ENCODE results near the gene PAH. TPM values are rescaled to one million over a fixed set of nuclear protein-coding genes. Genes with fewer than 3 reads are reported as not detected.

Gene PAH
- total RNA-seq, 6 experiments from 2014 or later = not detected

DNA sequence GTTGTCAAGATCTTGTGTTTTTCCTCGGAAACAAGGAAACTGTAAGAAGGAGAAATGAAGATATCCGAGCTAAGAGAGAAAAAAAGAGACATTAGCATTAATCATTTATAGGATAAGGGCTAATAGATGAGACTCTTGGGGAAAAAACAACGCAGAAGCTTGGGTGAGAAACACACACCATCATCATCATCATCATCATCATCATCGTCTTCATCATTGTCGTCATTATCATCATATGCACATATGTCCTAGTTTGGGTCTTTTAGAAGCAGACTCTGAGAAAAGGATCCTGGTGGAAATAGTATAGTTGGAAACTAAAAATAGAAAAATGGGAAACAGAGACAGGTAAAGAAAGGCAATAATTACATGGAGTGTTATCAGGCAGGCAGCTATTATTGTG, 95.9 kb downstream of the PAH start:
- Mint-ChIP-seq H3K9me3 (peaks cover 4% of the 10 kb centered on the region), H3K27me3 (ENCODE audit: insufficient read depth) (peaks cover 1% of the 10 kb centered on the region; the same call in 1 of the 2 replicates), H3K4me3 (no peak overlapping the region), H3K27ac (no peak overlapping the region), H3K4me1 (ENCODE audit: low read depth) (no peaks in the 10 kb centered on the region), H3K36me3 (ENCODE audit: low read depth) (no peaks in the 10 kb centered on the region)
- DNase-seq = no peak
- TF ChIP-seq, protein P1, sequence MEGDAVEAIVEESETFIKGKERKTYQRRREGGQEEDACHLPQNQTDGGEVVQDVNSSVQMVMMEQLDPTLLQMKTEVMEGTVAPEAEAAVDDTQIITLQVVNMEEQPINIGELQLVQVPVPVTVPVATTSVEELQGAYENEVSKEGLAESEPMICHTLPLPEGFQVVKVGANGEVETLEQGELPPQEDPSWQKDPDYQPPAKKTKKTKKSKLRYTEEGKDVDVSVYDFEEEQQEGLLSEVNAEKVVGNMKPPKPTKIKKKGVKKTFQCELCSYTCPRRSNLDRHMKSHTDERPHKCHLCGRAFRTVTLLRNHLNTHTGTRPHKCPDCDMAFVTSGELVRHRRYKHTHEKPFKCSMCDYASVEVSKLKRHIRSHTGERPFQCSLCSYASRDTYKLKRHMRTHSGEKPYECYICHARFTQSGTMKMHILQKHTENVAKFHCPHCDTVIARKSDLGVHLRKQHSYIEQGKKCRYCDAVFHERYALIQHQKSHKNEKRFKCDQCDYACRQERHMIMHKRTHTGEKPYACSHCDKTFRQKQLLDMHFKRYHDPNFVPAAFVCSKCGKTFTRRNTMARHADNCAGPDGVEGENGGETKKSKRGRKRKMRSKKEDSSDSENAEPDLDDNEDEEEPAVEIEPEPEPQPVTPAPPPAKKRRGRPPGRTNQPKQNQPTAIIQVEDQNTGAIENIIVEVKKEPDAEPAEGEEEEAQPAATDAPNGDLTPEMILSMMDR (IDR thresholded peaks at IDR 0.05) = no peak

DNA sequence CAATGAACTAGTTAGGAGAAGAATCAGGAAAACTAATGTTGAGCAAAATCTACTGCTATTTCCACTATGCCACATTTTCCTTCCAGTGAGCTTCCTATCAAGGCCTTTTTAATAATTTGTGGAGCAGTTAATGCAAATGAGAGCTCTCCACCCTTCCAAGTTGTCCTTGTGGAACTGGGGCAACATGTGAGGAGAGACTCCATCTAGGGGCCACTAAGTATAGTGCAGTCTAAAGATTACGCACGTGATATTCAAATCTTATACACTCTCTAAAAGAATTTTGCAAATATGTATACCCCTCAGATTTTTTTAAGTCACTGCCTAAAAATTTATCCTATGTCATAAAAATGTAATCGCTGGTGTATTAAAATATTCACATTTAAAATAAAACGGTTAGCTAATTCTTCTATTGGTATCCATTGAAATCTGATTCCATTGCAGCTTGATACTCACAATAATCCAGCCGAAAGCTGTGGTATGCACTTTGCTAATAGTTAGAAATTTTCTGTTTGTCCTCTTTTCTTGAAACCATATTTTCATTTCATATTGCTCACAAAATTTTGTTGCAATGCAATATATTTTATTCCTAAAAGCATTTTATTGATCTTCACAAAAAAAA, 100.1 kb downstream of the PAH start:
- Mint-ChIP-seq H3K4me1 (ENCODE audit: low read depth) (no peaks in the 10 kb centered on the region), H3K27me3 (ENCODE audit: insufficient read depth) (peaks cover 3% of the 10 kb centered on the region; the same call in 1 of the 2 replicates)
- DNase-seq = peak; percentile 36

DNA sequence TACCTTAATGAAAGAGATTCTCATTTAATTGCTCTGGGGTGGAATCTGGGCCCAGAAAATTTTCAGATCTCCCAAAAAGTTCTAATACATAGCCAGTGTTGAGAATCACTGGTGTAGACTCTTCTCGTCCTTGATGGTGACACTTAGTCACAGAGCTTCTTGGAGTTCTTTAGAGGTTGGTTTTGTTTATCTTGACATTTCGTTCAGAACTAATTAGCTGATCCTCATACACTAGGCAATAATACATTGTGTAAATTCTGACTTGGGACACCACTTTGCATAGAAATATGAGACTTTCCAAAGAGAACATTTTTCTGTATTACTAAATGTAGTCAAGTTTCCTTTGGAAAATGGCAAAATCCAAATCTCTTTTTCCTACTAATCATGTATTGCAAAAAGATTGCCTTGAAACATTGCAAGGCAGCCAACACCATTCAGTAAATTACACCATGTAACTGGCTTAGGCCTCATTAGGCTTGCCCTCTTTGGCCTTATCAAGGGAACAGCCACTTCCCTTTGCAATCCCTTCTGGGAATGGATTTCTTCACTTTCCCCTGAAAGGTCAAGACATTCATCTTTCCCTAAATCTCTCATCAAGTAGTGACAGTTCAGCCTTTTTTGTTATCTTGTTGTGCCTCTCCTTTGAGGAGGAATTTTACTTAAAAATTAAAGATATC, 102.2 kb downstream of the PAH start:
- TF ChIP-seq, protein P1 (IDR thresholded peaks at IDR 0.05) = no peak
- Mint-ChIP-seq H3K27me3 (ENCODE audit: insufficient read depth) (peaks cover 4% of the 10 kb centered on the region; the same call in 1 of the 2 replicates), H3K4me1 (ENCODE audit: low read depth) (no peaks in the 10 kb centered on the region), H3K36me3 (ENCODE audit: low read depth) (no peaks in the 10 kb centered on the region), H3K9me3 (no peaks in the 10 kb centered on the region), H3K27ac (no peak overlapping the region), H3K4me3 (no peak overlapping the region)
- no peak for DNase-seq

More for the DNA sequence above, 100.1 kb downstream of the PAH start:
- Mint-ChIP-seq H3K36me3 (ENCODE audit: low read depth) (no peaks in the 10 kb centered on the region), H3K27ac (no peak overlapping the region), H3K4me3 (no peak overlapping the region), H3K9me3 (no peaks in the 10 kb centered on the region)
- TF ChIP-seq, protein P1 (IDR thresholded peaks at IDR 0.05) = peak; percentile 85

DNA sequence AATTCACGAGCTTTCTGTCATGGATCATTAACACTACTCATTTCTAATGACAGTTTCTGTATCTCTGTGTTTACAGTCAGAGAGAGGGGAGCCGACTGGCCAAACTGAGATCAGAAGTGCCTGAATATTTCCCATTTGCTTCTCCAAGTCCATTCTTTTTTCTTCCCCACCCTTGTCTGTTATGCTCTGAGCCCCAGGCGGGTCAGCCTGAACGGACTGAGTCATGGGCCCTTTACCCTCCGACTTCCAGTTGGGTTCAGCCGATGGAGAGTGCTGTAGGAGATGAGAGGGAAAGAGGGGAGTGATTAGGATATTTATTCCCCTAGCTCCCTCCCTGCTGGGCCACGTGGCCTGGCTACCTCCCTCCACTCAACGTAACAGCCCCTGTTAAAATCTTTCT, 104.7 kb downstream of the PAH start:
- DNase-seq = no peak

DNA sequence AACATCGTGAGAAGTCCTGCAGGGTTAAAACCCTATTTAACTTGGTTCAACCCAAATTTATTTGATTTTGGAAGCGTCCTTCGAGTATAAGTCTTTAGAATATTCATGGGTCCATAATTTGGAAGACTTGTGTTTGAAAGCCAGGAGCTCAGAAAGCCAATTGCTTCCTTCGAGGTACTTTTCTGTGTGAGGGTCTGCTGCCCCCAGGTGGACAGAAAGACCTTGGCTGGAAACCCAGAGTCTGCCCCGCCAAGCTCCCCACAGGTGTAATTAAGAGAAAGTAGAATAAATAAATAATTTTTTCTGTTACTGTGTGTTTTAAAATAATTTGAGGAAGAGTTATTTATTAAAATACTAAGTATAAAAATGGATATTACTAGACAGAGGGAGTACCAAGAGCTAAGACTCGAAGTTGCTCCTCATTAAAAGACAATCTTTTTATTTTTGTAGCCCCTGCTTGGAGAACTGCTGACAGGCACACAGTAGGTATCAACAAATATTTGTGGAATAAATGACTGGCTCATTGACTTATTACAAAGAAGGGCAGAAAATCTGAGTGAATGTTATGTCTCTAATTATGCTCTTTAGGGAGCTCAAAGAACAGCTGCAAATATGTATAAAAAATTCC, 105.8 kb downstream of the PAH start:
- Mint-ChIP-seq H3K27me3 (ENCODE audit: insufficient read depth) (peaks cover 4% of the 10 kb centered on the region; the same call in 1 of the 2 replicates), H3K4me1 (ENCODE audit: low read depth) (no peaks in the 10 kb centered on the region), H3K9me3 (no peaks in the 10 kb centered on the region), H3K4me3 (no peak overlapping the region), H3K27ac (no peak overlapping the region), H3K36me3 (ENCODE audit: low read depth) (no peaks in the 10 kb centered on the region)
- no peak for DNase-seq
- TF ChIP-seq, protein P1 (IDR thresholded peaks at IDR 0.05) = peak; percentile 73

More for the DNA sequence above, 104.7 kb downstream of the PAH start:
- TF ChIP-seq, protein P1 (IDR thresholded peaks at IDR 0.05) = no peak
- Mint-ChIP-seq H3K4me1 (ENCODE audit: low read depth) (no peaks in the 10 kb centered on the region), H3K36me3 (ENCODE audit: low read depth) (no peaks in the 10 kb centered on the region), H3K27ac (no peak overlapping the region), H3K27me3 (ENCODE audit: insufficient read depth) (peaks cover 4% of the 10 kb centered on the region; the same call in 1 of the 2 replicates), H3K9me3 (no peaks in the 10 kb centered on the region), H3K4me3 (no peak overlapping the region)
